ENCODE data around the gene METTL18. TPM values are rescaled to one million over a fixed set of nuclear protein-coding genes. Genes with fewer than 3 reads are reported as not detected.

The METTL18 gene
- total RNA-seq, 1 donor from 2014 or later: 3.2 TPM

- DNase-seq (ENCODE audit: extremely low spot score in 2 of 2): no peak
- no peaks in the 10 kb centered on the region for H3K9me3 ChIP-seq
- intact Hi-C loops (cut with DNase I): no loop called here
- no peaks in the 10 kb centered on the region for H3K27me3 ChIP-seq
- H3K27ac ChIP-seq: no peak overlapping the region
- no peaks in the 10 kb centered on the region for H3K36me3 ChIP-seq
- peaks cover 10% of the 10 kb centered on the region for H3K4me1 ChIP-seq
- TF ChIP-seq POLR2AphosphoS5 (IDR thresholded peaks at IDR 0.05; ENCODE audit: insufficient read depth in 1 of 2, low read depth in 1 of 2): no peak
- TF ChIP-seq CTCF (IDR thresholded peaks at IDR 0.05): no peak
- TF ChIP-seq POLR2A (IDR thresholded peaks at IDR 0.05): no peak
- H3K4me3 ChIP-seq: no peak overlapping the region
Observed at GRCh38 chr1:169745015-169745861, 49.5 kb downstream of the METTL18 start.

Other genes starting within 250 kb of the METTL18 start
- gene F5, start 208.4 kb downstream of the METTL18 start, total RNA-seq: 3.9 TPM
- 8.8 TPM for gene SELP, start 164.8 kb downstream of the METTL18 start, total RNA-seq
- not detected for gene SELL, start 83.3 kb downstream of the METTL18 start, total RNA-seq
- 11.5 TPM for gene SELE, start 60.8 kb downstream of the METTL18 start, total RNA-seq
- 11.8 TPM for gene SCYL3, start 99.0 kb upstream of the METTL18 start, total RNA-seq